ENCODE measurements around the gene TOP1. TPM values are rescaled to one million over a fixed set of nuclear protein-coding genes. Genes with fewer than 3 reads are reported as not detected.

Gene TOP1
- total and polyA plus RNA-seq, 9 of the 15 experiments (the other 6 are each of a cell fraction or from before 2014, with no cell fraction given): 26.4 to 127 (median 39.6) TPM

DNA sequence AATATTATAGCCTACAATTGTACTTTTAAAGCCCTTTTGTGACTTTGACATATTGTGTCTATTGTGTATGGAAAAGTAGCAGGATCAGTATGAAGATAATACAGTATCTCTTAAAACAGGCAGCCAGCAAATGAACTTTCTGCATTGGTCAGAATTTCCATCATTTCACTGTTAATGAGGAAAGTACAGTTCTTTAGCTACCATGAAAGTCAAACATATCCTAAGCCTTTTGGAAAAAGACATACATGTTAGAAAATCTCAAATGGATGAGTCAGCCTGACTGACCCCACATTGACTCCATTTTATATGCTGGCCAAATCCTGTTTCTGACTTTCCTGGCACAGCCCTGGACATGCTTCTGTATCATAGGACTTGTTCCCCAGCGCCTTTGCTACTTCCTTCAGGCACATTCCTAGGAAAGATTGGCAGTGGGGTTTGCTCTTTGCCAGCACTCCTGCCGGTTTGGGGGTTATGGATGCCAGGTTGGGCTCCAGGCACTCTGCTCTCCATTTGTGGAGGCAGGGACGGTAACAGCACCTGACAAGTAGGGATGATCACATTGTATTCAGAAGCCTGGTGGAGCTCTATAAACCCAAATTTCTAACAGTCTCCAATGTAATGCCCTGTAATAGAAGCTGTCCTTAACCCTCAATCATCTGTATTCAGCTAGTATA, 43.7 kb downstream of the TOP1 start:
- ChIA-PET CTCF (ENCODE audit: low intra/inter-chr PET ratio) (no interaction called here), POLR2A (interaction anchor here (0.9 to 1.6 kb wide), 7 partner anchors 10 to 45 kb away, joined by 3 to 6 read pairs (median 4); no protein-coding TSS in a partner anchor)
- no TSS peak for BruUV-seq (replicated peaks)
- H3K27me3 ChIP-seq (ENCODE audit: control insufficient read depth in 2 of 2, insufficient read depth in 2 of 2, low read length in 2 of 2): no peaks in the 10 kb centered on the region
- ATAC-seq (peak; percentile 56), FAIRE-seq (peak; percentile 26), DNase-seq (ENCODE audit: extremely low read depth in 1 of 4, low spot score in 3 of 4) (peak in 1 of 4 experiments; percentile 40)
- H3K36me3 ChIP-seq (ENCODE audit: control insufficient read depth, insufficient read depth, low read length): peaks cover 44% of the 10 kb centered on the region
- peak overlapping the region; percentile 59 for H3K4me2 ChIP-seq (ENCODE audit: insufficient read depth, low read length)
- intact Hi-C loops (cut with micrococcal nuclease) (loop anchor here (2.0 to 5.0 kb wide), 2 partner anchors 22 to 40 kb away; no protein-coding TSS in a partner anchor), in situ Hi-C loops (cut with MboI) (no loop called here)
- 20% methylated on average over 3 of the region's 3 CpGs for WGBS (ENCODE audit: insufficient coverage, low coverage, missing lambda C conversion rate)
- H3K9ac ChIP-seq (ENCODE audit: insufficient read depth in 1 of 2, low read depth in 2 of 2, low read length in 2 of 2): peak overlapping the region in 1 of 2 experiments; percentile 36; a peak in 2 of 4 replicates
- H3K79me2 ChIP-seq (ENCODE audit: control insufficient read depth, insufficient read depth, low read length): peaks cover 96% of the 10 kb centered on the region
- no peak overlapping the region for H2AFZ ChIP-seq (ENCODE audit: low read depth, low read length)
- no peak overlapping the region for H3K4me3 ChIP-seq
- H3K9me3 ChIP-seq (replicated peaks; ENCODE audit: control insufficient read depth, insufficient read depth, low read depth, low read length): no peaks in the 10 kb centered on the region
- H3K27ac ChIP-seq (ENCODE audit: extremely low read depth, low read depth, low read length): peak overlapping the region; percentile 63
- H3K4me1 ChIP-seq (replicated peaks in 1 of 2; ENCODE audit: control insufficient read depth in 2 of 2, insufficient read depth in 2 of 2, low read length in 2 of 2): peaks cover 14 to 71% of the 10 kb centered on the region in 2 experiments
- H4K20me1 ChIP-seq (replicated peaks; ENCODE audit: control insufficient read depth, insufficient read depth, low read length): no peaks in the 10 kb centered on the region; the same call in 1 of the 2 replicates
- H3K9me1 ChIP-seq (ENCODE audit: control insufficient read depth, insufficient read depth, low read length): no peaks in the 10 kb centered on the region
- 0 out of 2 replicates have a peak, but pooled peaks have one; percentile 37 for TF ChIP-seq SMAD3 (CRISPR knock-in tag; conservative IDR thresholded peaks at IDR 0.05)
- TF ChIP-seq MXI1 (IDR thresholded peaks at IDR 0.05; ENCODE audit: low read depth, low read length): no peak
- peak; percentile 51 for TF ChIP-seq MEIS2 (IDR thresholded peaks at IDR 0.05; ENCODE audit: partially characterized antibody)
- no peak for TF ChIP-seq ARHGAP35 (IDR thresholded peaks at IDR 0.05; ENCODE audit: partially characterized antibody)
- no peak for TF ChIP-seq CREBBP (IDR thresholded peaks at IDR 0.05; ENCODE audit: low read depth, low read length)
- TF ChIP-seq EGR1 (conservative IDR thresholded peaks at IDR 0.05): no peak
- peak; percentile 44; the same call in 1 of the 2 replicates for TF ChIP-seq SMARCA4 (IDR thresholded peaks at IDR 0.05)
- 0 out of 2 replicates have a peak, but pooled peaks have one; percentile 40 for TF ChIP-seq KLF6 (CRISPR knock-in tag; IDR thresholded peaks at IDR 0.05; ENCODE audit: borderline replicate concordance)
- no peak for TF ChIP-seq EP300 (IDR thresholded peaks at IDR 0.05; ENCODE audit: low read length)
- 0 out of 2 replicates have a peak, but pooled peaks have one; percentile 25 for TF ChIP-seq HDAC8 (tag; IDR thresholded peaks at IDR 0.05)
- TF ChIP-seq C11orf30 (IDR thresholded peaks at IDR 0.05; ENCODE audit: low read depth): peak; percentile 42; the same call in 1 of the 2 replicates
- TF ChIP-seq MEF2D (tag; conservative IDR thresholded peaks at IDR 0.05; ENCODE audit: low read depth): 0 out of 2 replicates have a peak, but pooled peaks have one; percentile 33
- TF ChIP-seq NR2C1 (IDR thresholded peaks at IDR 0.05): no peak; the same call in 1 of the 2 replicates
- TF ChIP-seq NR2C1 (tag; IDR thresholded peaks at IDR 0.05): 0 out of 2 replicates have a peak, but pooled peaks have one; percentile 24
- no peak for TF ChIP-seq SLC30A9 (CRISPR knock-in tag; IDR thresholded peaks at IDR 0.05)
- TF ChIP-seq ATF1 (CRISPR knock-in tag; IDR thresholded peaks at IDR 0.05): no peak
- no peak for TF ChIP-seq ATF1 (tag; IDR thresholded peaks at IDR 0.05)
- TF ChIP-seq, protein P1, sequence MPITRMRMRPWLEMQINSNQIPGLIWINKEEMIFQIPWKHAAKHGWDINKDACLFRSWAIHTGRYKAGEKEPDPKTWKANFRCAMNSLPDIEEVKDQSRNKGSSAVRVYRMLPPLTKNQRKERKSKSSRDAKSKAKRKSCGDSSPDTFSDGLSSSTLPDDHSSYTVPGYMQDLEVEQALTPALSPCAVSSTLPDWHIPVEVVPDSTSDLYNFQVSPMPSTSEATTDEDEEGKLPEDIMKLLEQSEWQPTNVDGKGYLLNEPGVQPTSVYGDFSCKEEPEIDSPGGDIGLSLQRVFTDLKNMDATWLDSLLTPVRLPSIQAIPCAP (CRISPR knock-in tag; IDR thresholded peaks at IDR 0.05; ENCODE audit: borderline replicate concordance): no peak
- TF ChIP-seq YY1 (IDR thresholded peaks at IDR 0.05; ENCODE audit: borderline replicate concordance in 1 of 3, control insufficient read depth in 1 of 3, extremely low read depth in 1 of 3, insufficient read depth in 3 of 3, insufficient read length in 1 of 3, insufficient replicate concordance in 2 of 3, low read depth in 1 of 3, low read length in 2 of 3): peak in 1 of 3 experiments; percentile 60
- peak; percentile 62 for TF ChIP-seq ARID1B (IDR thresholded peaks at IDR 0.05)
- no peak for TF ChIP-seq KLF1 (tag; IDR thresholded peaks at IDR 0.05)
- TF ChIP-seq DMBX1 (CRISPR knock-in tag; IDR thresholded peaks at IDR 0.05; ENCODE audit: borderline replicate concordance): peak; percentile 42; the same call in 1 of the 2 replicates
